ENCODE results near the gene RUNX3.
"Not testable (repeated sequence)": the region's sequence is repeated elsewhere in the genome, so short reads cannot be mapped to it uniquely, and the experiment has no call there.

Gene RUNX3

DNA sequence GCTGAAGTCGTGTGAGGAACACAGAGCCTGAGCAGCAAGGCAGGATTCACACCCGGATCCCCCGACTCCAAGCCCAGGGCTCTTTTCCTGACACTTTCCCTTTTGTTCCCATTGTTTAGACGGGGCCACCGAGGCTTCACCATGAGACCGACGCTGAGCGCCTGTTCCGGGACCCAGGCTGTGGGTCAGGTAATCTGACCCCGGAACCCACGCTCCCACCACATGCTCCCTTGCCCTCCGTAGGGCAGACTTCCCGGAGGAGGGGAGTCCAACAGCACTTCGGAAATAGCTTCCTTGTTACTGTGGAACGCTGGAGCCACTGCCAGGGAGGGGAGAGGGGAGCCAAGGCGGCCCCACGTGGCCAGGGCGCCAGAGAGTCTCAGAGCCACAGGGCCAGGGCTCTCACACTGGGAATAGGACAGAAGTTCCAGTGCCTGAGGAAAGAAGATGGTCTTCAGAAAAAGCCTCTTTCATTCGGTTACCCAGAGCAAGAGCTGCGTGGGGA is 18.4 kb downstream of the RUNX3 start:
- no peak for DNase-seq

DNA sequence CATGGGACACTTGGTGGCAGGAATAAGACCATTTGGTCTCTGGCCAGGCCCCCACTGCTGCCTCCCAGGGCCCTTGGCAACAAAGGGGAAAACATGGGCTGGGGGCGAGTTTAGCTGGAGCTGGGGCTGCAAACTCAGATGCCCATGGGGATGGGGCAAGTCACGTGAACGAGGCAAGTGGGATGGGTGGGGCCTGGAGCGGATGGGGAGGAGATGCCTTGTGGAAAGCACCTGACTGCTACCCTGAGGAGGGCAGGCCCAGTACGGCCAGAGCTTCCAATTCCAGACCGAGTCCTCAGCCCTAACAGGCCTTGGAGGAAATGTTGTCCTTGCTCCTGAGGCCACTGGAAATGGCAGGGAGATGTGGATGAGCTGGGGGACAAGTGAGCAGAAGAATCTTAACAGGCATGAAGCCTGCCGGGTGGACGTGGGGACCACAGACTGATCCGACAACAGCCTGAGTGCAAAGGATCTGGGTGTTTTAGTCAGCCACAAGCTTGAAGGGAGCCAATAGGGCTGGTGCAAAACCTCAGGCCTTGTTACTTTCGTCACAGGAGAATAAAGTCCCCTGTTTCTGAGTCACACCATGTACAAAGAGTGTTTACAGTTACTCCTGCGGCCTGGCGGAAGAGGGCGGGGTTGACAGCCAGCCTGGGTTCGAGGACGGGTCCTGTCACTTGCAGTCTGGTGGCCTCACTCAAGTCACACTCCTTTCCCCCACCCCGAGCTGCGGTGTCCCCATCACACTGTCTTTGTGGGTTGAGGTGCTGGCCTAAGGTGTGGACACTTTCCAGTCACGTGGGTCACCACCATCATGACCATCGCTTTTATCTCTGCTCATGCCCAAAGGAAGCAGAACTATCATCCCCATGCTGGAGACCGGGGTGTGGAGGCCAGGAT is 19.1 kb downstream of the RUNX3 start:
- DNase-seq, result no peak

DNA sequence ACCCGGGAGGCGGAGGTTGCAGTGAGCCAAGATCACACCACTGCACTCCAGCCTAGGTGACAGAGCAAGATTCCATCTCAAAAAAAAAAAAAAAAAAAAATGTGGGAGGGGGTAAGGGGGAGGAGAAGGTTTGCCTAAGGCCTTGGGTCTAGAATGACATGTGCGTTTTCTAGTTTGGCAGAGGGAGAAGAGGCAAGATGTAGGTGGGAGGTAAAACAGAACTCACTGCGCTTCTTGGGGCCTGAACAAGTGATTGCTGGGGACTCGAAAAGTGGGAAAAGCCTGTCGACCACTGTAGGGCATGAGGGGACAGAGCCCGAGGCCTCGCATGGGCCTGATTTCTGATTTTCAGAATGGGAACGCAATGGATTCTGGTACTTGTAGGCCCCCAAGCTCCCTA is 19.9 kb downstream of the RUNX3 start:
- no peak for DNase-seq

DNA sequence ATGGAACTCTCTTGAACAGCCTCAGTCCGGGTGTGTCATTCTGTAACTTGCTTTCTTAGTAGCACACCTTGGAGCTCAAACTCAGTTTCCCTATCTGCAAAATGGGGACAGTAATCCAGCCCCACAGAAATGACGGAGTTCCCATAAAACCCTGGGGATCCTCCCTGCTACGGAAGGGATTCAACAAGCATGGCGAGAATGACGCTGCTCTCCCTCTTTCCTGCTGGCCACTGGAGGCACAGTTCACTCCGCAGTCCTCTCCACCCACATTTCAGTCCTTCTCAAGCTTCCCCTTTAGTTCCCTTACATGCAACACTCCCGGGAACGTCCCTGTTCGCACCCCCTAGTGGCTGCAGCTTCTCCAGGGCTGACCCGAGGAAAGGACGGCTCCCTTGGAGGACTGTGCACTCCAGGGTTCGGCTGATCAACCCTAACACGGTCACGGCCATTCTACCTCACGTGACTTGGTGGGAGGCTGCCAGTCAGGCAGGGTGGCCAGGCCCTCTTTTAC is 20.6 kb downstream of the RUNX3 start:
- DNase-seq, result no peak

DNA sequence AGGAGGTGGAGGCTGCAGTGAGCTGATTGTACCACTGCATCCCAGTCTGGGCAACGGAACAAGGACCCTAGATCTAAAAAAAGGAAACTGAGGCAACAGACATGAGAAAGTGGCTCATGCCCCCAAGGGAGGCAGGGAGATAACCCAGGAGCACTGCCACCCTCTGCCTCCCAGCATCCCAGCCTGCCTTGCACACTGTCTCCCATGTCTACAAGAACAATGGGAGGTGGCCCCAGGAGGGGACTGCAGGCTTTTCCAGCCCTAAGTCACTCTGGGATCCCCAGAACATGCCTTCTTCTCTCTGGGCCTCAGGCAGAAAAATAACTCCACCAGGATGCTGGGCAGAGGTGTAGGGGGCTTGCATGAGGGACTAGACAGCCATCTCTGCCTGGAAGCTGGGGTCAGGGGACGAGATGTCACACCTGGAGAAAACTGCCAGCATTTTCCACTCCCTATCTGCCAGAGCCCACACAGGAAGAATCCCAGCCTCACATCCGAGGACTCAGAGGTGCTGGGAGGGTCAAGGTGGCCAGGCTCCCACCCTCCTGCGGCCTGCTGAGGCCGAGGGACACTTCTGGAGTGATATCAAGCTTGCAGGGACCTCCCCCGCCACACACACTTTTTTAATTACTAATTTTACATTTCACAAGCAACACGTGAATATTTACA is 21.4 kb downstream of the RUNX3 start:
- DNase-seq, result no peak

DNA sequence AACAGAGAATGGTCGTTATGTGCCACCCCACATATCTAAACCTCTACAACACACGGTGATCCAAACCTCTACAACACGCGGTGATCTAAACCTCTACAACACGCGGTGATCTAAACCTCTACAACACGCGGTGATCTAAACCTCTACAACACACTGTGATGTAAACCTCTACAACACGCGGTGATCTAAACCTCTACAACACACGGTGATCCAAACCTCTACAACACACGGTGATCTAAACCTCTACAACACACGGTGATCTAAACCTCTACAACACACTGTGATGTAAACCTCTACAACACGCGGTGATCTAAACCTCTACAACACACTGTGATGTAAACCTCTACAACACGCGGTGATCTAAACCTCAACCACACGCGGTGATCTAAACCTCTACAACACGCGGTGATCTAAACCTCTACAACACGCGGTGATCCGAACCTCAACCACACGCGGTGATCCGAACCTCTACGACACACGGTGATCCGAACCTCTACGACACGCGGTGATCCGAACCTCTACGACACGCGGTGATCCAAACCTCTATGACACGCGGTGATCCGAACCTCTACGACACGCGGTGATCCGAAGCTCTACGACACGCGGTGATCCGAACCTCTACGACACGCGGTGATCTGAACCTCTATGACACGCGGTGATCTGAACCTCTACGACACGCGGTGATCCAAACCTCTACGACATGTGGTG is 22.3 kb downstream of the RUNX3 start:
- DNase-seq, result not testable (repeated sequence)

DNA sequence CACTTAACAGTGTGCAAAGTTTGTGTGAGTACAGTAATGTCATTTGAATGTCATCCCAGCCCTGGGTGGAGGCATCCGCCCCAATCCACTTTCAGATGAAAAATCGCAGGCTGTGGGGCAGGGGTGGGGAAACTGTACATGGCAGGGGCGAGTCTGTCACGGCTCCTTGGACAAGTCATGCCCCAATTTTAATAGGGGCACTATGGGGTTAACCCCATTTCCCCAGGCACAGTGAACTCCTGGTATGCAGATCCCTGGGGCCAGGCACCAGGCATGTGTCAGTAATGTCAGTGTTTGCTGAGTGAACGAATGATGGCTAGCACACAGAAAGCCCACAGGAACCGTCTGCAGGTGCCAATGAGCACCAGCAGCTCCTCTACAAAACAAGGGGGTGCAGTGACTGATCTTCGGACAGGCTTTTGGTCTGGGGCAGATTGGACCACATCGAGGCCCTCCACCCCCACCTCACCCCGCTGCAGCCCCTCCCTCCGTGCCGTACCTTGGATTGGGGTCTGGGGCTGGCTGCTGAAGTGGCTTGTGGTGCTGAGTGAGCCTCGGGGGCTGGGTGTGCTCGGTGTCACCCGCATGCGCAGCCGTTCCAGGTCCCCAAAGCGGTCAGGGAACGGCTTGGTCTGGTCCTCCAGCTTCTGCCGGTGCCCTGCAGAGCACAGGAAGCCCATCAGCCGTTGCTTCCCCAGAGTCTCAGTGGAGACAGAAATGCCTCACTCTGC is 23.2 kb downstream of the RUNX3 start:
- no peak for DNase-seq

DNA sequence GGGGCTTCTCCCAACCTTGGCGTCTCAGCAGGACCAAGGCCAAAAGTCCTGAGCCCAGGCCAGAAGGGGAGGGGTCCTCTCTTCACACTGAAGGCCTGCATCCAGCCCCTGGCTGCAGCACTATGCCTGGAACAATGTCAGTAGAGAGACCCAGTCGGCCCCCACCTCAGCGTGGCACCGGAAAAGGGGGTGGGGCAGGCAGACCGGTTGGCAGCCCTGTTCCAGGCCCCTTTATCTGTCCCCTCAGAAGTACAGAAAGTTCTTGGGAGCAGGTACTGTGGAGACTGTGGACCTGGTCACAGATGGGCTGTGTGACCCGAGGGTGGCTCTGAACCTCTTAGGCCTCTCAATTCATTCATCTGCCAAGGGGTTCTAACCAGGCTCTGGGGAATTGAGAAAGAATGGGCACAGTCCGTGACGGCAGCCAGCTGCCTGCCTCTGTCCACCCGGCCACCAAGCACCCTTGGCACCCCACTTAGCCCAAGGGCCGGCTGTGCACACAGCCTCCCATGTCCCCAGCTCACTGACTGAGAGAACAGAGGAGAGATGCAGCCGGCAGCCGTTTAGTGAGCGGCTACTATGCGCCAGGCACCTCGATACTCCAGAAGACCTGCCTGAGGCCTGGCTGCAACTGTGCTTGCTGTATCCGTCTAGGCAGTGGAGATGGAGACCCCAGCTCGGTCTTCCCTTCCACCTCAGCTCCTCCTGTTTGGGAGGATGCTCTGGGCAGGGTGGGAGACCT is 23.9 kb downstream of the RUNX3 start:
- DNase-seq, result no peak

DNA sequence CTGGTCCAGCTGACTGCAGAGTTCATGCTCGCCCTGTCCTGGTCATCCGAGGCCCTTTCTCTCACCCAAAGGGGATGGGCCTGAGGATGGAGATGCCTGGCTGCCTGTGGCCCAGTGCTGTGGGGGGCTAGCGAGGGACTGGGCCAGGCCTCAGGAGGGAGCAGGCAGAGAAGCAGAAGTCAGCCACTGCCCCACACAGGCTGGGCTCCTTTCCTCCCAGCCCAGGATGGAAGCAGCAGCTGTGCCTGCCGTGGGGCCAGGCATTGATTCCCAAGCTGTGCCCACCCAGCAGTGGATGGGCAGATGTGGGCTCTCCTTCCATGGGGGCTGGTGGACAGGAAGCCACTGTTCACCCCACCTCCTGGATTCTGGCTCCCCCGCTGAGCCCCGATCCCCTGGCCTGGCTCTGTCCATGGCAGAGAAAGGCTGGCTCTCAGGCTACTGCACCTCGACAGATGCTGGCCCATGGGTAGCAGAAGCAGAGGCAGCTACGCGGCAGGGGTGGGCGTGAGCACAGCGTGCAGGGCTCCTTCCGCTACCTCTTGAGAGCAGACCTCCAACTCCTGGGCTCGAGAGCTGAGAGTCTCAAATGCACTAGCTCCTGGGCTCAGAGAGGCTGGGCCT is 24.6 kb downstream of the RUNX3 start:
- no peak for DNase-seq

DNA sequence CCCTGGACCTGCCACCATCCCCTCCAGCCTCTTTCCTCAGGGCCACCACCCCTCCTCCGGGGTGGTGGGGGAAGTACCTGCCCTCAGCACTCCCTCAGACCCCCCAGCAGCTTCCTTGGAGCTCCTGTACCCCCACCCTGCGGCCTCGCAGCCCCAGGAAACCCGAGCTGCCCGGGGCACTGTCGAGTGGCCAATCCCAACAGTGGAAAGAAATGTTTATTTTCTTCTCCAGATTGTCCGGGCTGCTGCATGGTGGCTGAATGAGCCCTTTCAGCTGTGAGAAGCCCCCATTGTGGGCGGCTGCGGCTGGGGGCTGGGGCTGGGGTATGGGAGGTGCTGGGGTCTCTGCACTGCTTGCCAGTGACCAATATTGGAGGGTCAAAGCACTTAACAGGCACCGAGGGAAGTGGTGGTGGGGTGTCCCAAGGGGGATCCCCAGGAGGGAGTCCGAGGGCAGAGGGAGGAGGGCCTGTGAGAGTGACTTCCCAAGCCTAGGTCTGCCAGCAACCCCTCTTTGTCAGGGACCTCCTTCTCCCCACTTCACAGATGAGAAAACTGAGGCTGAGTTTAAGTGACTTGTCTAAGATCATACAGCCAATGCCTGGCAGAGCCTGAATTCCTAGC is 25.2 kb downstream of the RUNX3 start:
- no peak for DNase-seq

DNA sequence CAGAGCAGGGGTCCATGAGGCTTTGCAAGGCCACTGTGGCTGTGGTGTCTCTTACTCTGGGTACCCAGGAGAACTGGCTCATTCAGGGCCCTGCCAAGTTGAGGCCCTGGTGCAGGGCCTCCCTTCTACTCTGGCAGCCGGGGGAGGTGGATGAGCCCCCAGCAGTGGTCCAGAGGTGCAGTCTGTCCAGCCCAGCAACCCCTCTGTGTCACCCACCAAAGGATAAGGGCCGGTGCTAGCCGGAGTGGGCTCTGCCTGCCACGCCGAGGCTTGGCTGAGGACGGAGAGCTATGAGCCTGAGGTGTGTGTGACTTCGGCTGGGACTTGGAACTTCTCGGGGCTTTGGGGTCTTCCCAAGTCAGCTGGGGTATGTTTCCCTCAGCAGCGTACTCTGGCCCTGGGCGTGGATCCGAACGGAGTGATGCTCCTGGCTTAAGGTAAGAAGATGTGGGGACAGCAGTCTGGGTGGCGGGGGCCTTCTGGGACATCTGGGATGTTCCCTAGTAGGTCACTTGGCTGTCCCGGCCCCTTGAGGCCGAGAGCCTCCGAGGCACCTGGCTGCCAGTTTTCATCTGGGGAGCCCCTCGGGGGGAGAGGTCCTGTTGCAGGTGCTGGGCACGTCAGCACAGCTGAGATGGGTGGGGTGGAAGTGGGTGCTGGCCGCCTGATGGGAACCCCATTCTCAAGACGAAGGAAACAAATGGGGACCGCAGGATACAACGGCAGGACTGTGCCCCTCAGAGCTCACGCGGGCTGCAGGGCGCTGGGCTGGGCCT is 25.9 kb downstream of the RUNX3 start:
- no peak for DNase-seq

DNA sequence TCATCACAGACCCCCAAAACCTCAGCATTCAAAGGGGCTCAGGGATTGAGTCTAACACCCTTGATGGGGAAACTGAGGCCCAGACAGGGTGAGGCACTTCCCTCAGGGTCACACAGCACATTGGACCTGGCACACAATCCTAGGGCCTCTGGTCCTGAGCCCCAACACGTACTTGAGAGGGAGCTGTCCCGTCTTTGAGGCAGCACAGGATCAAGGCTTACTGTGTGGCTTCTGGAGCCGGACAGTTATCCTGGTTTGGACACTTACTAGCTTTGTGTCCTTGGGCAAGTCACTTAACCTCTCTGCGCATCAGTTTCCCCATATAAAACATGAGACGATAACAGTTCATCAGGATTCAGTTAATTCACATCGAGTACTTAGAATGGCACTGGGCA is 26.5 kb downstream of the RUNX3 start:
- DNase-seq, result no peak

DNA sequence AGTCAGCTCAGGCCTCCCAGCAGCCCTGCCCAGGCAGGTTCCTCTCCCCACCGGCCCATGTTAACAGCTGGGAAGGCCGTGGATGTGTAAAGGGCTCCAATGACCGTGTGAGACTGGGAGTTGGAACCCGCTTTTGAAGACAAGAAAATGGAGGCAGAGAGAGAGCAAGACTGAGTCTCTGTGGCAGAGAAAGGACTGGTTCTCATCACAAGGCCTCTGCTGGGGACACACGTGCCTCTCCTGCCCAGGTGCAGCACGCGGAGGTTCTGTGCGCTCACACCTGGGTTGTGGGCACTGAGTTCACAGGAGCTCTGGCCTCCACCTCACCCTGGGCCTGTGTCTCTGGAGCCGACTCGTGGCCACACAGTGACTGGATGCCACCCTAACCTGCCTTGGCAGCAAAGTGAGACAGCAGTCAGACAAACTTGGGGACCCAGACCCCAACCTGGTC is 27.0 kb downstream of the RUNX3 start:
- no peak for DNase-seq

DNA sequence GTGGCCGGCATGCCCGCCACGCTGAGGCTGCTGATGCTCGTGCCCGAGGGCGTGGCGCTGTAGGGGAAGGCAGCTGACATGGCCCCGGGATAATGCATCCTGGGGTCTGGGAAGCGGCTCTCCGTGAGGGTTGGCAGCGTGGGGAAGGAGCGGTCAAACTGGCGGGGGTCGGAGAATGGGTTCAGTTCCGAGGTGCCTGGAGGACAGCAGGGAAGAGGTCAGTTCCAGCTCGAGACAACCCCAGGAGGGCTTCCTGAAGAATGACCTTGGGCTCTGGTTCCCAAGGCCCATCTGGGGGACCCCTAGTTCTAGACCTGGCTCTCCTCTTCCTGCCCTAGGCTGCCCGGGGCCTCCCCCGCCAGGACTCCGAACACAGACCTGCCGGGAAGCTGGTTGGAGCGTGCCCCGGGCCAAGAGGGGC is 27.6 kb downstream of the RUNX3 start:
- no peak for DNase-seq

DNA sequence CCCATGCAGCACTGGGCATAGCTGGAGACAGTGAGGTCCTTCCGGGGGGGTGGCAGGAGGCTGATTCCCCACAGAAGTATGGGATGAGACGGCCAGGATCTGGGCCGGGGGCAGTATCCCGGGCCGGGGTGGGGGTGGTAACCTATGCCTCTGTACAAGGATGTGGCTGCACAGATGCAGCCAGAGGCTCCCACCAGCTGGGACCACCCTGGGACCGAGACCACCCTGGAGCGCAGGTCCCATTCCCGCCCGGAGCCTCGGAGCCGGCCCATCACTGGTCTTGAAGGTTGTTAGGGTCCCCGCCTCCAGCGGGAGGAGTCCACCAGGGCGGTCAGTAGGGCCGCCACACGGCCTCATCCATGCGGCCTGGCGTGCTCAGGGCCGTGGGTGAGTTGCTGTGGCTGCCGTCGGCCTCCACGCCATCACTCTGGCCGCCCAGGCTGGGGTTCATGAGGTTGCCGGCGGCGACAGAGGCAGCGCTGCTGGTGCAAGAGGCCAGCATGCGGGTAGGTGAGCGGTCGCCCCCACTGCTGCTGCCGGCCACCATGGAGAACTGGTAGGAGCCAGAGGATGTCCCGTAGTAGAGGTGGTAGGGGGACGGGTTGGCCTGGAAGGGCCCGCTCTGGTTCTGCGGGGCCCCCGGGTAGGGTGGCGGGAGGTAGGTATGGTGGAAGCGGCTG is 28.1 kb downstream of the RUNX3 start:
- DNase-seq, result no peak

DNA sequence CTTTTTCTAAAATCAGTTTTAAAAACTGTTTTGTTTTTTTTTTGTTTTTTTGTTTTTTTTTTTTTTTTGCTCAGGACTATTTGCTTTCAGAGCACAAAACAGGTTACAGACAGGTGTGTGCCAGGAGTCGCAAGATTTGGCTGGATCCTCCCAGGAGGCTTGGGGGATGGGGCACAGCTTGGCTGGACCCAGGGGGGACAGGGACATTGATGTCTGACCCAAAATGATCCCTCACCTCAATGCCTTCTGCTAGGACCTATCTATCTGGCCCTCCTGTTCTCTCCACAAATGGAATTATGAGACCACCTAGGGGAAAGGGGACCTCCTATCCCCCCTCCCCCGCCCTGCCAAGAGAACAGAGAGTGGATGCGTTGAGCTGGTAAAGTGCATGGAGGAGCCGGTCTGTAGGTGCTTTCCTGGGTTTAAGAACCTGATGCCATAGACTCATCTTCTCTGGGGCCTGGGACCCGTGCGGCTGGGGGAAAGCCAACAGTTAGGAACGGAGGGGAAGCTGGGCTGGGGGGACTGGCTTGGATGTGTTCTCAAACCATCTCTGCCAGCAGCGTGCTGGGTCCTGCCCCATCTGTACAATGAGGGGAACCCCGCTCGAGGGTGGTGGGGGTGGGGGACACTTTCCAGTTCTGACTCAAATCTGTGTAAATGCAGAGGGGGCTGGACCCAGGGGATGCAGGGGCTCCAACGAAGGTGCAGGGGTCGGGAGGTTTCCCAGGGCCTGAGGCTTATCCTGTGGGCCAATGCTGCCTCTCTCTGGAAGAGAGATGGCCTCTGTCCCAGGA is 28.9 kb downstream of the RUNX3 start:
- no peak for DNase-seq

DNA sequence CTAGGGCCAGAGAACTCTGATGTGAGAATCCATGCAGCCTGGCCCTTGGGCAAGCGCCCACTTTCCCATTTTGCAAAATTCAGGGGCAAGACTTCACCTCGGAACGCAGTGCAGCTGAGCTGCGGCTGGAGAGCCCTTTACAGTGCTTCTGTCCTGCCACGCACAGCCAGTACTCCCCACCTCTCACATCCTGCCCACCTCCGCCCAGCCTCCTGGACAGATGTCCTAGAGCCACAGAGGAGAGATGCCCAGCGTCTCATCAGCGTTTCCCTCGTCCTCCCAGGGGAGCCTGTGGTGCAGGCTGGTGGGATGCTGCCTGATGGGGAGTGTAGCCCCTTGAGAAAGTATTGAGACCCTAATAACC is 29.6 kb downstream of the RUNX3 start:
- DNase-seq, result no peak
